Measurements from ENCODE around the gene RYR2.

The RYR2 gene

DNA sequence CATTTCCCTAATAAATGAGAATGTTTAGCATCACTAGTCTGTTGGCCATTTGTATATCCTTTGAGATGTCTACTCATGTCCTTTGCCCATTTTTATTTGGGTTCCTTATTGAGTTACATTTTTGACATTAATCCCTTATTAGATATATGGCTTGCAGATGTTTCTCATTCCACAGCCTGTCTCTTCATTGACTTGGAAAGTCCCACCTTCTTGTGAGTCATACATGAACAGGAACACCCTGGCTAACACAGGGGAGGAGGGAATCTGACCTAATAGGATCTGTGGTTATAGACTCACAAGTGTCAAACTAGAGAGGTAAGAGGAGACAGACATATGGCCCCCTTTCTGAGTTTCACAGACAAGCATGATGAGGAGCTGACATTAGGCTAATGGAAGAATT is 837.2 kb downstream of the RYR2 start:
- no peak for DNase-seq

All from CD4-positive, alpha-beta T cell treated with Interleukin-21 for 1 hour (primary cell).